Measurements from ENCODE around the gene RPAP2.

RPAP2 gene

GRCh38 chr1:92441697-92442342 lies 143.0 kb downstream of the RPAP2 start:
- DNase-seq (ENCODE audit: low spot score): no peak
- no peak for TF ChIP-seq CTCF (IDR thresholded peaks at IDR 0.05; ENCODE audit: extremely low read depth, missing control alignments)

GRCh38 chr1:92442351-92442750 lies 143.5 kb downstream of the RPAP2 start:
- no peak for DNase-seq (ENCODE audit: low spot score)
- TF ChIP-seq CTCF (IDR thresholded peaks at IDR 0.05; ENCODE audit: extremely low read depth, missing control alignments): no peak

GRCh38 chr1:92443893-92444292 lies 145.0 kb downstream of the RPAP2 start:
- no peak for TF ChIP-seq CTCF (IDR thresholded peaks at IDR 0.05; ENCODE audit: extremely low read depth, missing control alignments)
- no peak for DNase-seq (ENCODE audit: low spot score)

- no peak for TF ChIP-seq CTCF (IDR thresholded peaks at IDR 0.05; ENCODE audit: extremely low read depth, missing control alignments)
- DNase-seq (ENCODE audit: low spot score): no peak
Measured at GRCh38 chr1:92444351-92444750, 145.5 kb downstream of the RPAP2 start.

GRCh38 chr1:92445865-92446264 lies 147.0 kb downstream of the RPAP2 start:
- TF ChIP-seq CTCF (IDR thresholded peaks at IDR 0.05; ENCODE audit: extremely low read depth, missing control alignments): no peak
- no peak for DNase-seq (ENCODE audit: low spot score)

GRCh38 chr1:92446546-92446945 lies 147.7 kb downstream of the RPAP2 start:
- TF ChIP-seq CTCF (IDR thresholded peaks at IDR 0.05; ENCODE audit: extremely low read depth, missing control alignments): no peak
- no peak for DNase-seq (ENCODE audit: low spot score)

GRCh38 chr1:92447033-92447681 lies 148.3 kb downstream of the RPAP2 start:
- no peak for DNase-seq (ENCODE audit: low spot score)
- TF ChIP-seq CTCF (IDR thresholded peaks at IDR 0.05; ENCODE audit: extremely low read depth, missing control alignments): no peak

Measured in GM20000 (cell line).